Activated T-helper 17 cell treated with anti-CD3 and anti-CD28 coated beads, Interleukin-2, amount 50 U/mL, for 72 hours (primary cell): ENCODE results near the gene CLEC18C. TPM values are rescaled to one million over a fixed set of nuclear protein-coding genes. Genes with fewer than 3 reads are reported as not detected.
"Not testable (repeated sequence)": the region's sequence is repeated elsewhere in the genome, so short reads cannot be mapped to it uniquely, and the experiment has no call there.

ENCODE experiments used
- ATAC-seq: fragments of 150-1000 bp; cut with Tn5 transposase; replicated peaks from 2 replicates; pipeline ENCODE4 v1.10.0; 2021; ENCODE audit warnings: mild to moderate bottlenecking, moderate library complexity
- H3K27ac Mint-ChIP-seq: one replicate; pipeline ENCODE4 v1.8.0; 2022; ENCODE audit warnings: mixed read lengths
- H3K27me3 Mint-ChIP-seq: one replicate; pipeline ENCODE4 v1.8.0; 2022; ENCODE audit warnings: mixed read lengths
- H3K36me3 Mint-ChIP-seq: one replicate; pipeline ENCODE4 v1.8.0; 2022; ENCODE audit warnings: low read depth, mild to moderate bottlenecking, mixed read lengths
- H3K4me1 Mint-ChIP-seq: one replicate; pipeline ENCODE4 v1.8.0; 2022; ENCODE audit warnings: mixed read lengths
- H3K4me3 Mint-ChIP-seq: one replicate; pipeline ENCODE4 v1.8.0; 2022; ENCODE audit warnings: mild to moderate bottlenecking, mixed read lengths
- H3K9me3 Mint-ChIP-seq: one replicate; pipeline ENCODE4 v1.8.0; 2022; ENCODE audit warnings: mixed read lengths
- total RNA-seq, 2 donors: library from RNA; stranded (reverse); gene quantifications; one replicate each; pipeline ENCODE4 v1.2.3, GENCODE V29; 2022

The CLEC18C gene
- total RNA-seq, 2 donors from 2014 or later = 0.50 to 1.3 TPM

- ATAC-seq = peak; percentile 45
- H3K4me1 Mint-ChIP-seq, H3K9me3 Mint-ChIP-seq, H3K4me3 Mint-ChIP-seq, H3K27ac Mint-ChIP-seq, H3K27me3 Mint-ChIP-seq, H3K36me3 Mint-ChIP-seq: not testable (repeated sequence)
These were observed 14.4 kb downstream of the CLEC18C start for GRCh38 chr16:70187858-70188607.

GRCh38 chr16:70188608-70188915, 15.0 kb downstream of the CLEC18C start:
- H3K27me3 Mint-ChIP-seq, H3K4me1 Mint-ChIP-seq, H3K27ac Mint-ChIP-seq, H3K36me3 Mint-ChIP-seq, H3K4me3 Mint-ChIP-seq, H3K9me3 Mint-ChIP-seq: not testable (repeated sequence)
- peak; percentile 23 for ATAC-seq

- not testable (repeated sequence) for H3K4me1 Mint-ChIP-seq, H3K27ac Mint-ChIP-seq, H3K36me3 Mint-ChIP-seq, H3K27me3 Mint-ChIP-seq, ATAC-seq, H3K9me3 Mint-ChIP-seq, H3K4me3 Mint-ChIP-seq
These were observed 17.0 kb downstream of the CLEC18C start for GRCh38 chr16:70190574-70190973.

- not testable (repeated sequence) for H3K27me3 Mint-ChIP-seq, H3K4me1 Mint-ChIP-seq, H3K36me3 Mint-ChIP-seq, H3K27ac Mint-ChIP-seq, H3K9me3 Mint-ChIP-seq, ATAC-seq, H3K4me3 Mint-ChIP-seq
These were observed 23.2 kb downstream of the CLEC18C start for GRCh38 chr16:70196683-70197300.

- not testable (repeated sequence) for H3K27me3 Mint-ChIP-seq, H3K4me1 Mint-ChIP-seq, H3K9me3 Mint-ChIP-seq, H3K4me3 Mint-ChIP-seq, H3K27ac Mint-ChIP-seq, ATAC-seq, H3K36me3 Mint-ChIP-seq
These were observed 24.0 kb downstream of the CLEC18C start for GRCh38 chr16:70197611-70198010.

GRCh38 chr16:70198230-70198629, 24.6 kb downstream of the CLEC18C start:
- not testable (repeated sequence) for H3K4me3 Mint-ChIP-seq, H3K4me1 Mint-ChIP-seq, ATAC-seq, H3K36me3 Mint-ChIP-seq, H3K27me3 Mint-ChIP-seq, H3K27ac Mint-ChIP-seq, H3K9me3 Mint-ChIP-seq

- H3K27ac Mint-ChIP-seq, H3K36me3 Mint-ChIP-seq, H3K27me3 Mint-ChIP-seq, H3K4me3 Mint-ChIP-seq, H3K9me3 Mint-ChIP-seq, ATAC-seq, H3K4me1 Mint-ChIP-seq: not testable (repeated sequence)
These were observed 25.1 kb downstream of the CLEC18C start for GRCh38 chr16:70198666-70199065.

- H3K27me3 Mint-ChIP-seq, H3K27ac Mint-ChIP-seq, ATAC-seq, H3K36me3 Mint-ChIP-seq, H3K9me3 Mint-ChIP-seq, H3K4me1 Mint-ChIP-seq, H3K4me3 Mint-ChIP-seq: not testable (repeated sequence)
These were observed 25.6 kb downstream of the CLEC18C start for GRCh38 chr16:70199170-70199569.

- H3K36me3 Mint-ChIP-seq, H3K4me1 Mint-ChIP-seq, ATAC-seq, H3K27ac Mint-ChIP-seq, H3K27me3 Mint-ChIP-seq, H3K9me3 Mint-ChIP-seq, H3K4me3 Mint-ChIP-seq: not testable (repeated sequence)
These were observed 26.5 kb downstream of the CLEC18C start for GRCh38 chr16:70200063-70200462.

GRCh38 chr16:70203508-70203907, 29.9 kb downstream of the CLEC18C start:
- not testable (repeated sequence) for ATAC-seq, H3K9me3 Mint-ChIP-seq, H3K27ac Mint-ChIP-seq, H3K27me3 Mint-ChIP-seq, H3K4me3 Mint-ChIP-seq, H3K4me1 Mint-ChIP-seq
- H3K36me3 Mint-ChIP-seq = peaks cover 23% of the 10 kb centered on the region

- H3K27ac Mint-ChIP-seq, ATAC-seq, H3K4me3 Mint-ChIP-seq, H3K9me3 Mint-ChIP-seq, H3K4me1 Mint-ChIP-seq, H3K27me3 Mint-ChIP-seq: not testable (repeated sequence)
- H3K36me3 Mint-ChIP-seq = peaks cover 23% of the 10 kb centered on the region
These were observed 30.4 kb downstream of the CLEC18C start for GRCh38 chr16:70204010-70204409.

GRCh38 chr16:70204668-70205405, 31.2 kb downstream of the CLEC18C start:
- H3K27me3 Mint-ChIP-seq, H3K27ac Mint-ChIP-seq, H3K4me3 Mint-ChIP-seq, H3K9me3 Mint-ChIP-seq, ATAC-seq, H3K4me1 Mint-ChIP-seq: not testable (repeated sequence)
- peaks cover 28% of the 10 kb centered on the region for H3K36me3 Mint-ChIP-seq

GRCh38 chr16:70206382-70206781, 32.8 kb downstream of the CLEC18C start:
- not testable (repeated sequence) for H3K4me3 Mint-ChIP-seq, H3K27me3 Mint-ChIP-seq, H3K27ac Mint-ChIP-seq, H3K4me1 Mint-ChIP-seq, H3K9me3 Mint-ChIP-seq, ATAC-seq
- H3K36me3 Mint-ChIP-seq = peaks cover 43% of the 10 kb centered on the region

GRCh38 chr16:70218586-70218985, 45.0 kb downstream of the CLEC18C start:
- not testable (repeated sequence) for H3K27ac Mint-ChIP-seq, H3K9me3 Mint-ChIP-seq, H3K27me3 Mint-ChIP-seq, H3K4me3 Mint-ChIP-seq, H3K4me1 Mint-ChIP-seq, ATAC-seq
- H3K36me3 Mint-ChIP-seq = peaks cover 79% of the 10 kb centered on the region

GRCh38 chr16:70222574-70222973, 49.0 kb downstream of the CLEC18C start:
- not testable (repeated sequence) for ATAC-seq, H3K4me3 Mint-ChIP-seq, H3K4me1 Mint-ChIP-seq, H3K27ac Mint-ChIP-seq, H3K27me3 Mint-ChIP-seq, H3K9me3 Mint-ChIP-seq
- peaks cover 86% of the 10 kb centered on the region for H3K36me3 Mint-ChIP-seq
